Measurements from ENCODE around the gene ATF7. TPM values are rescaled to one million over a fixed set of nuclear protein-coding genes. Genes with fewer than 3 reads are reported as not detected.

Gene ATF7
- total RNA-seq, 1 donor from 2014 or later = 12.7 TPM

- Mint-ChIP-seq H3K9me3 (no peaks in the 10 kb centered on the region), H3K36me3 (peaks cover 5% of the 10 kb centered on the region), H3K27ac (no peak overlapping the region), H3K4me3 (peak overlapping the region; percentile 92), H3K4me1 (peaks cover 33% of the 10 kb centered on the region), H3K27me3 (ENCODE audit: insufficient read depth, low read depth) (no peaks in the 10 kb centered on the region)
- no peak for DNase-seq (ENCODE audit: low spot score)
- Histone ChIP-seq H3K4me2 (peak overlapping the region; percentile 76), H3K79me2 (ENCODE audit: low read depth) (peaks cover 65% of the 10 kb centered on the region), H3K27me3 (no peaks in the 10 kb centered on the region), H3K36me3 (no peaks in the 10 kb centered on the region), H3F3A (ENCODE audit: low read depth) (peaks cover 21% of the 10 kb centered on the region), H3K9me3 (ENCODE audit: low read depth) (no peaks in the 10 kb centered on the region), H3K27ac (peak overlapping the region; percentile 34), H3K4me1 (peaks cover 28% of the 10 kb centered on the region), H3K4me3 (peak overlapping the region; percentile 91), H2AFZ (replicated peaks) (no peak overlapping the region), H4K20me1 (ENCODE audit: low read depth) (no peaks in the 10 kb centered on the region), H3K9ac (no peak overlapping the region)
- no peak for TF ChIP-seq EZH2 (IDR thresholded peaks at IDR 0.05)
- TF ChIP-seq EZH2phosphoT487 (IDR thresholded peaks at IDR 0.05) = no peak
- TF ChIP-seq, protein P1, sequence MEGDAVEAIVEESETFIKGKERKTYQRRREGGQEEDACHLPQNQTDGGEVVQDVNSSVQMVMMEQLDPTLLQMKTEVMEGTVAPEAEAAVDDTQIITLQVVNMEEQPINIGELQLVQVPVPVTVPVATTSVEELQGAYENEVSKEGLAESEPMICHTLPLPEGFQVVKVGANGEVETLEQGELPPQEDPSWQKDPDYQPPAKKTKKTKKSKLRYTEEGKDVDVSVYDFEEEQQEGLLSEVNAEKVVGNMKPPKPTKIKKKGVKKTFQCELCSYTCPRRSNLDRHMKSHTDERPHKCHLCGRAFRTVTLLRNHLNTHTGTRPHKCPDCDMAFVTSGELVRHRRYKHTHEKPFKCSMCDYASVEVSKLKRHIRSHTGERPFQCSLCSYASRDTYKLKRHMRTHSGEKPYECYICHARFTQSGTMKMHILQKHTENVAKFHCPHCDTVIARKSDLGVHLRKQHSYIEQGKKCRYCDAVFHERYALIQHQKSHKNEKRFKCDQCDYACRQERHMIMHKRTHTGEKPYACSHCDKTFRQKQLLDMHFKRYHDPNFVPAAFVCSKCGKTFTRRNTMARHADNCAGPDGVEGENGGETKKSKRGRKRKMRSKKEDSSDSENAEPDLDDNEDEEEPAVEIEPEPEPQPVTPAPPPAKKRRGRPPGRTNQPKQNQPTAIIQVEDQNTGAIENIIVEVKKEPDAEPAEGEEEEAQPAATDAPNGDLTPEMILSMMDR (IDR thresholded peaks at IDR 0.05) = no peak
Observed at GRCh38 chr12:53623548-53624385, 2.4 kb downstream of the ATF7 start.

GRCh38 chr12:53622724-53623123 is 3.5 kb downstream of the ATF7 start:
- H3K9me3 Mint-ChIP-seq = no peaks in the 10 kb centered on the region
- H3K36me3 ChIP-seq = no peaks in the 10 kb centered on the region
- H3K27me3 Mint-ChIP-seq (ENCODE audit: insufficient read depth, low read depth) = no peaks in the 10 kb centered on the region
- no peaks in the 10 kb centered on the region for H4K20me1 ChIP-seq (ENCODE audit: low read depth)
- H3K4me3 Mint-ChIP-seq = no peak overlapping the region
- no peak overlapping the region for H3K9ac ChIP-seq
- peaks cover 74% of the 10 kb centered on the region for H3K79me2 ChIP-seq (ENCODE audit: low read depth)
- H3K27ac ChIP-seq = no peak overlapping the region
- H3K4me2 ChIP-seq = no peak overlapping the region
- no peak for DNase-seq (ENCODE audit: low spot score)
- TF ChIP-seq EZH2phosphoT487 (IDR thresholded peaks at IDR 0.05) (no peak), EZH2 (IDR thresholded peaks at IDR 0.05) (no peak)
- TF ChIP-seq, protein P1 (IDR thresholded peaks at IDR 0.05) = no peak
- H3F3A ChIP-seq (ENCODE audit: low read depth) = peaks cover 24% of the 10 kb centered on the region
- no peak overlapping the region for H3K4me3 ChIP-seq
- peaks cover 28% of the 10 kb centered on the region for H3K4me1 ChIP-seq
- H2AFZ ChIP-seq (replicated peaks) = no peak overlapping the region
- H3K9me3 ChIP-seq (ENCODE audit: low read depth) = no peaks in the 10 kb centered on the region
- H3K27ac Mint-ChIP-seq = no peak overlapping the region
- H3K27me3 ChIP-seq = no peaks in the 10 kb centered on the region
- peaks cover 6% of the 10 kb centered on the region for H3K36me3 Mint-ChIP-seq
- peaks cover 33% of the 10 kb centered on the region for H3K4me1 Mint-ChIP-seq

DNA sequence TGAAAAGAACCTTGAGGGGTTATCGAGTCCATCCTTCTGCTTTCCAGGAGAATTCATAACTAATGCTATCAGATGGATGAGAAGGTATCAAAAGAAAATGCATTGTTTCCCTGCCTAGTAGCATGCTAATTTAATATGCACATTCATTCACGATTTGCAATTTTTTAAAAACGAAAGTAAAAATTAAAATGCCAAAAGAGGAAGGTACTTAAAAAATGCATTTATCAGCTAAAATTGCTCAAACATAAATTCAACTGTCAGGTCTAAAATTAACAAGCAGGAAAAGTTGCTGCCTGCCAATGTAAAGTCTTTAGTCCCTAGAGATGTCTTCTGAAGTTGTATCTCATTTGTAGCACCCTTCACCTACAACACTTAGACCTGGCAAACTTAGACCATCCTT is 7.9 kb downstream of the ATF7 start:
- no peaks in the 10 kb centered on the region for H3K4me1 ChIP-seq
- Mint-ChIP-seq H3K4me3 (no peak overlapping the region), H3K9me3 (no peaks in the 10 kb centered on the region), H3K4me1 (no peaks in the 10 kb centered on the region), H3K36me3 (peaks cover 7% of the 10 kb centered on the region), H3K27ac (no peak overlapping the region), H3K27me3 (ENCODE audit: insufficient read depth, low read depth) (no peaks in the 10 kb centered on the region)
- no peak overlapping the region for H3K9ac ChIP-seq
- H3K36me3 ChIP-seq = no peaks in the 10 kb centered on the region
- no peaks in the 10 kb centered on the region for H3K9me3 ChIP-seq (ENCODE audit: low read depth)
- TF ChIP-seq EZH2 (IDR thresholded peaks at IDR 0.05) (no peak), EZH2phosphoT487 (IDR thresholded peaks at IDR 0.05) (no peak)
- TF ChIP-seq, protein P1 (IDR thresholded peaks at IDR 0.05) = no peak
- no peak overlapping the region for H3K4me2 ChIP-seq
- H3K27me3 ChIP-seq = no peaks in the 10 kb centered on the region
- no peak overlapping the region for H3K27ac ChIP-seq
- peaks cover 11% of the 10 kb centered on the region for H3F3A ChIP-seq (ENCODE audit: low read depth)
- H3K4me3 ChIP-seq = no peak overlapping the region
- H2AFZ ChIP-seq (replicated peaks) = no peak overlapping the region
- no peak for DNase-seq (ENCODE audit: low spot score)
- no peaks in the 10 kb centered on the region for H4K20me1 ChIP-seq (ENCODE audit: low read depth)
- H3K79me2 ChIP-seq (ENCODE audit: low read depth) = peaks cover 84% of the 10 kb centered on the region

Data from neural progenitor cell (in vitro differentiated cells).